SK-N-SH treated with all-trans-retinoic acid at 6 μM for 48 hours (cell line): ENCODE results near the gene SLC2A13.

Experiments
- ATAC-seq: fragments of 200-7000 bp; cut with Tn5 transposase; 3 replicates; pipeline ENCODE4 v1.9.1; 2020; ENCODE audit warnings: mild to moderate bottlenecking, moderate library complexity
- ARNTL ChIP-seq: fragments of 450-650 bp; formaldehyde crosslinking; IDR thresholded peaks from 2 replicates; pipeline ENCODE4 v1.5.0; 2020; ENCODE audit warnings: low read depth, mild to moderate bottlenecking, moderate library complexity, borderline replicate concordance
- CREB5 ChIP-seq: fragments of 250-450 bp; sonication (Bioruptor Pico); IDR thresholded peaks from 2 replicates; pipeline ENCODE4 v1.5.1; 2020; ENCODE audit warnings: low read depth, mild to moderate bottlenecking, moderate library complexity
- CSRNP3 ChIP-seq: fragments of 250-450 bp; sonication (Bioruptor Pico); IDR thresholded peaks from 2 replicates; pipeline ENCODE4 v1.5.1; 2021; ENCODE audit warnings: mild to moderate bottlenecking, moderate library complexity
- ESRRG ChIP-seq: fragments of 250-450 bp; sonication (Bioruptor Pico); IDR thresholded peaks from 2 replicates; pipeline ENCODE4 v1.6.1; 2021; ENCODE audit warnings: mild to moderate bottlenecking
- ISL1 ChIP-seq: fragments of 250-450 bp; sonication (Bioruptor Pico); IDR thresholded peaks from 2 replicates; pipeline ENCODE4 v2.1.2; 2022; ENCODE audit warnings: mild to moderate bottlenecking, moderate library complexity
- OSR1 ChIP-seq: fragments of 250-450 bp; sonication (Bioruptor Pico); IDR thresholded peaks from 2 replicates; pipeline ENCODE4 v1.8.0; 2022; ENCODE audit warnings: moderate library complexity, mild to moderate bottlenecking, inconsistent platforms
- PATZ1 ChIP-seq: fragments of 250-450 bp; sonication (Bioruptor Pico); IDR thresholded peaks from 2 replicates; pipeline ENCODE4 v1.8.0; 2020; ENCODE audit warnings: mild to moderate bottlenecking, moderate library complexity, borderline replicate concordance
- POU6F1 ChIP-seq: fragments of 250-450 bp; sonication (Bioruptor Pico); IDR thresholded peaks from 2 replicates; pipeline ENCODE4 v1.8.0; 2021; ENCODE audit warnings: low read depth, mild to moderate bottlenecking, moderate library complexity, borderline replicate concordance
- PPARA ChIP-seq: fragments of 250-450 bp; sonication (Bioruptor Pico); IDR thresholded peaks from 2 replicates; pipeline ENCODE4 v1.5.0; 2020; ENCODE audit warnings: mild to moderate bottlenecking, borderline replicate concordance
- RARB ChIP-seq: fragments of 250-450 bp; sonication (Bioruptor Pico); IDR thresholded peaks from 2 replicates; pipeline ENCODE4 v1.8.0; 2021; ENCODE audit warnings: mild to moderate bottlenecking, moderate library complexity
- SNAI2 ChIP-seq: fragments of 250-450 bp; sonication (Bioruptor Pico); IDR thresholded peaks from 2 replicates; pipeline ENCODE4 v1.5.0; 2020; ENCODE audit warnings: mild to moderate bottlenecking, moderate library complexity
- TCF4 ChIP-seq: fragments of 250-450 bp; sonication (Bioruptor Pico); IDR thresholded peaks from 2 replicates; pipeline ENCODE4 v1.8.0; 2021; ENCODE audit warnings: mild to moderate bottlenecking, moderate library complexity, borderline replicate concordance
- TOX ChIP-seq: fragments of 250-450 bp; sonication (Bioruptor Pico); IDR thresholded peaks from 2 replicates; pipeline ENCODE4 v1.8.0; 2021; ENCODE audit warnings: mild to moderate bottlenecking, moderate library complexity, borderline replicate concordance
- ZC3H10 ChIP-seq: fragments of 250-450 bp; sonication (Bioruptor Pico); IDR thresholded peaks from 2 replicates; pipeline ENCODE4 v1.5.1; 2021; ENCODE audit warnings: mild to moderate bottlenecking, moderate library complexity
- ZFP3 ChIP-seq: fragments of 250-450 bp; sonication (Bioruptor Pico); IDR thresholded peaks from 2 replicates; pipeline ENCODE4 v1.5.0; 2020; ENCODE audit warnings: mild to moderate bottlenecking, moderate library complexity
- ZFP30 ChIP-seq: fragments of 450-650 bp; formaldehyde crosslinking; IDR thresholded peaks from 2 replicates; pipeline ENCODE4 v1.5.0; 2022; ENCODE audit warnings: mild to moderate bottlenecking, moderate library complexity
- ZNF565 ChIP-seq: fragments of 450-650 bp; formaldehyde crosslinking; conservative IDR thresholded peaks from 2 replicates; pipeline ENCODE4 v1.5.0; 2020; ENCODE audit warnings: low read depth, mild to moderate bottlenecking, moderate library complexity
- ZNF70 ChIP-seq: fragments of 450-650 bp; formaldehyde crosslinking; IDR thresholded peaks from 2 replicates; pipeline ENCODE4 v1.5.0; 2020; ENCODE audit warnings: mild to moderate bottlenecking, moderate library complexity
- ZNF8 ChIP-seq: fragments of 450-650 bp; formaldehyde crosslinking; IDR thresholded peaks from 2 replicates; pipeline ENCODE4 v1.5.0; 2020; ENCODE audit warnings: mild to moderate bottlenecking, moderate library complexity

The SLC2A13 gene

GRCh38 chr12:40105265-40105514 lies 691 bp downstream of the SLC2A13 start:
- ATAC-seq, result peak; percentile 70
- TF ChIP-seq SNAI2 (CRISPR knock-in tag) (no peak), TCF4 (CRISPR knock-in tag) (no peak), ZNF8 (CRISPR knock-in tag) (no peak), ZNF70 (no peak), ZFP3 (CRISPR knock-in tag) (no peak), ESRRG (CRISPR knock-in tag) (no peak), RARB (CRISPR knock-in tag) (no peak), TOX (CRISPR knock-in tag) (no peak), POU6F1 (CRISPR knock-in tag) (no peak), ZFP30 (CRISPR knock-in tag) (no peak), ISL1 (CRISPR knock-in tag) (no peak), ARNTL (CRISPR knock-in tag) (no peak)

GRCh38 chr12:40104461-40105264 lies 1.2 kb downstream of the SLC2A13 start:
- TF ChIP-seq PPARA (CRISPR knock-in tag) (no peak), PATZ1 (CRISPR knock-in tag) (no peak), ZNF8 (CRISPR knock-in tag) (no peak), ZC3H10 (CRISPR knock-in tag) (no peak), TCF4 (CRISPR knock-in tag) (no peak)
- no peak for ATAC-seq

- TF ChIP-seq CSRNP3 (CRISPR knock-in tag), result no peak
- ATAC-seq, result no peak
Measured at GRCh38 chr12:40103043-40103442, 2.8 kb downstream of the SLC2A13 start.

GRCh38 chr12:40101747-40102146 lies 4.1 kb downstream of the SLC2A13 start:
- ATAC-seq, result no peak
- TF ChIP-seq ISL1 (CRISPR knock-in tag) (no peak), ZFP3 (CRISPR knock-in tag) (no peak), CREB5 (CRISPR knock-in tag) (no peak), PATZ1 (CRISPR knock-in tag) (no peak), OSR1 (CRISPR knock-in tag) (no peak), ZNF565 (CRISPR knock-in tag) (no peak)
